Keratinocyte (primary cell): ENCODE measurements around the gene ULK3.

Source experiments
- EZH2 ChIP-seq: IDR thresholded peaks from one replicate; pipeline ENCODE4 v1.6.1; 2012; ENCODE audit warnings: inconsistent platforms, mild to moderate bottlenecking, low read length, moderate library complexity
- TF ChIP-seq, protein P1 (sequence below), 3 experiments: IDR thresholded peaks in 1 of 3; conservative IDR thresholded peaks in 1 of 3; optimal IDR thresholded peaks in 1 of 3; 2 replicates in 2 of 3; 3 replicates in 1 of 3; pipeline versions ENCODE3 to v1.5.1; 2011; ENCODE audit warnings: low read length in 3 of 3, mild to moderate bottlenecking in 3 of 3, moderate library complexity in 2 of 3, control low read depth in 1 of 3, inconsistent platforms in 1 of 3; ENCODE audit not compliant: insufficient read depth in 2 of 3; ENCODE audit errors: extremely low read depth in 1 of 3

DNA sequence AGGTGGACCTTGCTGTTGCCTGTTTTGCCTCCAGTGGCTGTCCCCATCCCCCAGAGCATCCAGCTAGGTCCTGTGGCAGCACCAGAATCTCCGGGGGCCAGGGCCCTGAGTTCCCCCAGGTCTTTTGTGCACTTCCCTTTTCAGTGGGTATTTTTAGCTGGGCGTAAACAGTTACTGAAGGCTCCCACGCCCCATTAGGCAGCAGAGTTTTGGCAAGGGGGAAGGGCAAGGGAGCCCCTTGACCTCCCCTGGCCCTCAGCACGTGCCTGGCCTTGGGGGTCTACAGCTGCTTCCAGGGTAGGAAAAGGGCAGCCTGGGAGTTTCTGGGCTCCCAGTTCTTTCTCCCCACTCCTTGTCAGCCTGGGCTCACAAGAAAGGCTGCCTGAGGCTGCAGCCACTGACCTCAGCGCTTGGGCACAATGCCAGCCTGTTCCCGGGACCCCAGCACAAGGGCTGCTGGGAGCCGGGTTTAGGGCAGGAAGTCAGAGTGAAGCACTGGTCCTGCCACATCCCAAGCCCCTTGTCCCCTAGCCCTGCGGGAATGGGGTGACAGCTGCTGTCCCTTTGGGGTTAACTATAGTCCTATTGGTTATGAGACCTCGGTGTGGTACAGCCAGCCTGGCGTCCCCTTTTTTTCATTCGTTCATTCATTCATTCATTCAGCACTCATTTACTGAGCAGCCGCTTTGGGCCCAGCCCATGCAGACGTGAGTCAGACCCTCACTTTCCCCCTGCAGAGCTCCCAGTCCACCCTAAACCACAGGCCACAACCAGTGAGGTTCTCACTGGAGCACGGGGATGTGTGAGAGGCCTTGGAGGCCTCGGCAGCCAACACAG, 52.7 kb downstream of the ULK3 start:
- TF ChIP-seq, protein P1, sequence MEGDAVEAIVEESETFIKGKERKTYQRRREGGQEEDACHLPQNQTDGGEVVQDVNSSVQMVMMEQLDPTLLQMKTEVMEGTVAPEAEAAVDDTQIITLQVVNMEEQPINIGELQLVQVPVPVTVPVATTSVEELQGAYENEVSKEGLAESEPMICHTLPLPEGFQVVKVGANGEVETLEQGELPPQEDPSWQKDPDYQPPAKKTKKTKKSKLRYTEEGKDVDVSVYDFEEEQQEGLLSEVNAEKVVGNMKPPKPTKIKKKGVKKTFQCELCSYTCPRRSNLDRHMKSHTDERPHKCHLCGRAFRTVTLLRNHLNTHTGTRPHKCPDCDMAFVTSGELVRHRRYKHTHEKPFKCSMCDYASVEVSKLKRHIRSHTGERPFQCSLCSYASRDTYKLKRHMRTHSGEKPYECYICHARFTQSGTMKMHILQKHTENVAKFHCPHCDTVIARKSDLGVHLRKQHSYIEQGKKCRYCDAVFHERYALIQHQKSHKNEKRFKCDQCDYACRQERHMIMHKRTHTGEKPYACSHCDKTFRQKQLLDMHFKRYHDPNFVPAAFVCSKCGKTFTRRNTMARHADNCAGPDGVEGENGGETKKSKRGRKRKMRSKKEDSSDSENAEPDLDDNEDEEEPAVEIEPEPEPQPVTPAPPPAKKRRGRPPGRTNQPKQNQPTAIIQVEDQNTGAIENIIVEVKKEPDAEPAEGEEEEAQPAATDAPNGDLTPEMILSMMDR (optimal IDR thresholded peaks at IDR 0.05 in 1 of 3, IDR thresholded peaks at IDR 0.05 in 1 of 3, conservative IDR thresholded peaks at IDR 0.05 in 1 of 3; ENCODE audit: extremely low read depth in 1 of 3, insufficient read depth in 2 of 3, low read length in 3 of 3): no peak
- no peak for TF ChIP-seq EZH2
